Stomach smooth muscle (tissue), 2 donors: Measurements from ENCODE around the gene FCN2.

Experiments
- H3K27ac ChIP-seq: one replicate; pipeline ENCODE4 v1.7.0; 2013; ENCODE audit warnings: mild to moderate bottlenecking, low read length, inconsistent platforms
- H3K27me3 ChIP-seq, 2 donors: one replicate each; pipeline ENCODE4 v1.7.0; 2013; ENCODE audit warnings: low read length in 2 of 2; ENCODE audit not compliant: insufficient read depth in 2 of 2, control insufficient read depth in 1 of 2
- H3K36me3 ChIP-seq, 2 donors: one replicate each; pipeline ENCODE4 v1.7.0; 2013; ENCODE audit warnings: low read length in 2 of 2; ENCODE audit not compliant: control insufficient read depth in 2 of 2, insufficient read depth in 2 of 2
- H3K4me1 ChIP-seq: one replicate; pipeline ENCODE4 v1.7.0; 2013; ENCODE audit warnings: low read length; ENCODE audit not compliant: control insufficient read depth, insufficient read depth
- H3K4me3 ChIP-seq, 2 donors: one replicate each; pipeline ENCODE4 v1.7.0; 2013; ENCODE audit warnings: low read length in 2 of 2
- H3K9ac ChIP-seq, 2 donors: one replicate each; pipeline ENCODE4 v1.7.0; 2013; ENCODE audit warnings: low read length in 2 of 2, mild to moderate bottlenecking in 1 of 2
- H3K9me3 ChIP-seq, 2 donors: one replicate each; pipeline ENCODE4 v1.7.0; 2013; ENCODE audit warnings: low read length in 2 of 2; ENCODE audit not compliant: control insufficient read depth in 2 of 2
- donor health status: healthy.
- donor health status: Pancreatic carcinoma.

FCN2 gene

GRCh38 chr9:134880484-134881312 is at the start of gene FCN2:
Gene FCN2 (plus strand): TSS chr9:134880810. CDS start chr9:134880822, 12 bp downstream.
- H3K4me1 ChIP-seq, result peaks cover 4% of the 10 kb centered on the region
- H3K4me3 ChIP-seq, result no peak within 1 kb of the TSS
- no peaks in the 10 kb centered on the region for H3K36me3 ChIP-seq
- H3K9me3 ChIP-seq, result no peaks in the 10 kb centered on the region
- H3K9ac ChIP-seq, result no peak within 1 kb of the TSS
- H3K27me3 ChIP-seq, result peaks cover 0 to 7% of the 10 kb centered on the region in 2 donors
- H3K27ac ChIP-seq, result no peak within 1 kb of the TSS

- H3K9ac ChIP-seq, result no peak overlapping the region
- peaks cover 7% of the 10 kb centered on the region for H3K4me1 ChIP-seq
- peaks cover 53 to 64% of the 10 kb centered on the region in 2 donors for H3K36me3 ChIP-seq
- H3K27ac ChIP-seq, result no peak overlapping the region
- no peaks in the 10 kb centered on the region for H3K9me3 ChIP-seq
- H3K4me3 ChIP-seq, result no peak overlapping the region
- no peaks in the 10 kb centered on the region for H3K27me3 ChIP-seq
Measured at GRCh38 chr9:134830926-134831720, 49.5 kb upstream of the FCN2 start.

- H3K36me3 ChIP-seq, result peaks cover 51 to 68% of the 10 kb centered on the region in 2 donors
- H3K4me3 ChIP-seq, result no peak overlapping the region
- H3K9me3 ChIP-seq, result no peaks in the 10 kb centered on the region
Measured at GRCh38 chr9:134832471-134832870, 48.1 kb upstream of the FCN2 start.

GRCh38 chr9:134833294-134833880 is 47.2 kb upstream of the FCN2 start:
- Histone ChIP-seq H3K27me3 (no peaks in the 10 kb centered on the region), H3K9ac (no peak overlapping the region), H3K4me1 (peaks cover 7% of the 10 kb centered on the region), H3K9me3 (no peaks in the 10 kb centered on the region), H3K27ac (no peak overlapping the region), H3K36me3 (peaks cover 58 to 69% of the 10 kb centered on the region in 2 donors), H3K4me3 (no peak overlapping the region)

More at GRCh38 chr9:134832471-134832870, 48.1 kb upstream of the FCN2 start:
- no peak overlapping the region for H3K9ac ChIP-seq
- no peak overlapping the region for H3K27ac ChIP-seq
- peaks cover 7% of the 10 kb centered on the region for H3K4me1 ChIP-seq
- no peaks in the 10 kb centered on the region for H3K27me3 ChIP-seq

- H3K9ac ChIP-seq, result no peak overlapping the region
- H3K9me3 ChIP-seq, result no peaks in the 10 kb centered on the region
- H3K4me1 ChIP-seq, result peaks cover 7% of the 10 kb centered on the region
- no peak overlapping the region for H3K4me3 ChIP-seq
- H3K36me3 ChIP-seq, result peaks cover 58 to 64% of the 10 kb centered on the region in 2 donors
- no peak overlapping the region for H3K27ac ChIP-seq
- H3K27me3 ChIP-seq, result no peaks in the 10 kb centered on the region
Measured at GRCh38 chr9:134834217-134834956, 46.2 kb upstream of the FCN2 start.

- peaks cover 57 to 68% of the 10 kb centered on the region in 2 donors for H3K36me3 ChIP-seq
- H3K9ac ChIP-seq, result no peak overlapping the region
- peaks cover 7% of the 10 kb centered on the region for H3K4me1 ChIP-seq
- H3K27ac ChIP-seq, result no peak overlapping the region
- no peaks in the 10 kb centered on the region for H3K9me3 ChIP-seq
- H3K4me3 ChIP-seq, result no peak overlapping the region
- no peaks in the 10 kb centered on the region for H3K27me3 ChIP-seq
Measured at GRCh38 chr9:134834957-134835419, 45.6 kb upstream of the FCN2 start.

GRCh38 chr9:134835448-134835847 is 45.2 kb upstream of the FCN2 start:
- Histone ChIP-seq H3K27me3 (no peaks in the 10 kb centered on the region), H3K27ac (no peak overlapping the region), H3K36me3 (peaks cover 53 to 68% of the 10 kb centered on the region in 2 donors), H3K4me1 (peaks cover 7% of the 10 kb centered on the region), H3K4me3 (no peak overlapping the region), H3K9me3 (no peaks in the 10 kb centered on the region), H3K9ac (no peak overlapping the region)

- peaks cover 49 to 68% of the 10 kb centered on the region in 2 donors for H3K36me3 ChIP-seq
Measured at GRCh38 chr9:134835987-134836386, 44.6 kb upstream of the FCN2 start.

GRCh38 chr9:134836406-134836970 is 44.1 kb upstream of the FCN2 start:
- Histone ChIP-seq H3K36me3 (peaks cover 44 to 66% of the 10 kb centered on the region in 2 donors), H3K4me1 (peaks cover 7% of the 10 kb centered on the region), H3K9me3 (no peaks in the 10 kb centered on the region), H3K4me3 (no peak overlapping the region), H3K27ac (no peak overlapping the region), H3K9ac (no peak overlapping the region), H3K27me3 (no peaks in the 10 kb centered on the region)

More at GRCh38 chr9:134835987-134836386, 44.6 kb upstream of the FCN2 start:
- Histone ChIP-seq H3K9ac (no peak overlapping the region), H3K4me1 (peaks cover 7% of the 10 kb centered on the region), H3K9me3 (no peaks in the 10 kb centered on the region), H3K27ac (no peak overlapping the region), H3K27me3 (no peaks in the 10 kb centered on the region), H3K4me3 (no peak overlapping the region)

- Histone ChIP-seq H3K4me1 (peaks cover 7% of the 10 kb centered on the region), H3K36me3 (peaks cover 51 to 66% of the 10 kb centered on the region in 2 donors), H3K9me3 (no peaks in the 10 kb centered on the region), H3K4me3 (no peak overlapping the region), H3K9ac (no peak overlapping the region), H3K27ac (no peak overlapping the region), H3K27me3 (no peaks in the 10 kb centered on the region)
Measured at GRCh38 chr9:134837529-134837928, 43.1 kb upstream of the FCN2 start.
